ENCODE results near the gene UBE2G2.

DNA sequence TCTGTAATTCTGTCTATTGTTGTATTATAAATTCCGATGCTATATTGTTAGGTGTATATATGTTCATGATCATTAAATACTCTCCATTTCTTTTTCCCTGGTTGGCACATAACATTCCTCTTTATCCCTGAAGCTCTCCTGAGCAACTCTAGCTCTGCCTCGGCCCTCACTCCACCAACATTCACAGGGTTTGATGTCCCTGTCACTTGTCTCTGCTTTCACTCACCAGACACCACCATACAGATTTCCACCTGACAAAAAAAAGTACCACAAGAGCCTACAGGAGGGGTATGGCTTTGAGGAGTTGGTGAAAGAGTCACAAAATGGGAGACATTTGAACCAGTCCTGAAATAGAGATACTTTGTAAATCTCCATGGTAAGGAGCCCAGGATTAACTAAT lies 81.5 kb downstream of the UBE2G2 start:
- TF ChIP-seq, protein P1, sequence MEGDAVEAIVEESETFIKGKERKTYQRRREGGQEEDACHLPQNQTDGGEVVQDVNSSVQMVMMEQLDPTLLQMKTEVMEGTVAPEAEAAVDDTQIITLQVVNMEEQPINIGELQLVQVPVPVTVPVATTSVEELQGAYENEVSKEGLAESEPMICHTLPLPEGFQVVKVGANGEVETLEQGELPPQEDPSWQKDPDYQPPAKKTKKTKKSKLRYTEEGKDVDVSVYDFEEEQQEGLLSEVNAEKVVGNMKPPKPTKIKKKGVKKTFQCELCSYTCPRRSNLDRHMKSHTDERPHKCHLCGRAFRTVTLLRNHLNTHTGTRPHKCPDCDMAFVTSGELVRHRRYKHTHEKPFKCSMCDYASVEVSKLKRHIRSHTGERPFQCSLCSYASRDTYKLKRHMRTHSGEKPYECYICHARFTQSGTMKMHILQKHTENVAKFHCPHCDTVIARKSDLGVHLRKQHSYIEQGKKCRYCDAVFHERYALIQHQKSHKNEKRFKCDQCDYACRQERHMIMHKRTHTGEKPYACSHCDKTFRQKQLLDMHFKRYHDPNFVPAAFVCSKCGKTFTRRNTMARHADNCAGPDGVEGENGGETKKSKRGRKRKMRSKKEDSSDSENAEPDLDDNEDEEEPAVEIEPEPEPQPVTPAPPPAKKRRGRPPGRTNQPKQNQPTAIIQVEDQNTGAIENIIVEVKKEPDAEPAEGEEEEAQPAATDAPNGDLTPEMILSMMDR (IDR thresholded peaks at IDR 0.05; ENCODE audit: low read depth, low read length): no peak
- no peak for TF ChIP-seq POLR2A (IDR thresholded peaks at IDR 0.05; ENCODE audit: extremely low read depth, insufficient read length)
- no peak for TF ChIP-seq MAX (IDR thresholded peaks at IDR 0.05; ENCODE audit: low read depth, low read length)
- no peak for TF ChIP-seq MYC (IDR thresholded peaks at IDR 0.05; ENCODE audit: low read depth, low read length)

Measured in NB4 (cell line).